ENCODE results near the gene CYP11A1.

The CYP11A1 gene

GRCh38 chr15:74337146-74337545 lies 30.3 kb downstream of the CYP11A1 start:
- DNase-seq, result no peak
- Mint-ChIP-seq H3K27me3 (ENCODE audit: low read depth, poor library complexity) (peaks cover 9% of the 10 kb centered on the region), H3K27ac (no peak overlapping the region), H3K4me1 (peaks cover 9% of the 10 kb centered on the region), H3K9me3 (peaks cover 7% of the 10 kb centered on the region), H3K4me3 (no peak overlapping the region), H3K36me3 (ENCODE audit: low read depth) (no peaks in the 10 kb centered on the region)
- no peak for TF ChIP-seq CTCF (IDR thresholded peaks at IDR 0.05)

- Mint-ChIP-seq H3K4me3 (no peak overlapping the region), H3K4me1 (peaks cover 11% of the 10 kb centered on the region), H3K27me3 (ENCODE audit: low read depth, poor library complexity) (peaks cover 12% of the 10 kb centered on the region), H3K36me3 (ENCODE audit: low read depth) (no peaks in the 10 kb centered on the region), H3K27ac (no peak overlapping the region), H3K9me3 (peaks cover 7% of the 10 kb centered on the region)
- DNase-seq, result no peak
- no peak for TF ChIP-seq CTCF (IDR thresholded peaks at IDR 0.05)
Measured at GRCh38 chr15:74336061-74337005, 31.1 kb downstream of the CYP11A1 start.

GRCh38 chr15:74335396-74335795 lies 32.0 kb downstream of the CYP11A1 start:
- H3K4me1 Mint-ChIP-seq, result peaks cover 11% of the 10 kb centered on the region
- H3K27ac Mint-ChIP-seq, result no peak overlapping the region
- peaks cover 12% of the 10 kb centered on the region for H3K27me3 Mint-ChIP-seq (ENCODE audit: low read depth, poor library complexity)
- no peaks in the 10 kb centered on the region for H3K36me3 Mint-ChIP-seq (ENCODE audit: low read depth)
- peaks cover 7% of the 10 kb centered on the region for H3K9me3 Mint-ChIP-seq
- H3K4me3 Mint-ChIP-seq, result no peak overlapping the region
- no peak for TF ChIP-seq CTCF (IDR thresholded peaks at IDR 0.05)
- DNase-seq, result no peak

- no peak overlapping the region for H3K27ac Mint-ChIP-seq
- DNase-seq, result no peak
- H3K4me1 Mint-ChIP-seq, result peaks cover 13% of the 10 kb centered on the region
- no peak for TF ChIP-seq CTCF (IDR thresholded peaks at IDR 0.05)
- H3K27me3 Mint-ChIP-seq (ENCODE audit: low read depth, poor library complexity), result peaks cover 9% of the 10 kb centered on the region
- peaks cover 7% of the 10 kb centered on the region for H3K9me3 Mint-ChIP-seq
- H3K4me3 Mint-ChIP-seq, result no peak overlapping the region
- H3K36me3 Mint-ChIP-seq (ENCODE audit: low read depth), result no peaks in the 10 kb centered on the region
Measured at GRCh38 chr15:74334127-74334526, 33.3 kb downstream of the CYP11A1 start.

GRCh38 chr15:74333662-74334061 lies 33.8 kb downstream of the CYP11A1 start:
- no peak overlapping the region for H3K27ac Mint-ChIP-seq
- H3K36me3 Mint-ChIP-seq (ENCODE audit: low read depth), result no peaks in the 10 kb centered on the region
- H3K4me3 Mint-ChIP-seq, result no peak overlapping the region
- H3K27me3 Mint-ChIP-seq (ENCODE audit: low read depth, poor library complexity), result peaks cover 9% of the 10 kb centered on the region
- no peak for TF ChIP-seq CTCF (IDR thresholded peaks at IDR 0.05)
- H3K9me3 Mint-ChIP-seq, result peaks cover 7% of the 10 kb centered on the region
- no peak for DNase-seq
- H3K4me1 Mint-ChIP-seq, result peaks cover 17% of the 10 kb centered on the region

GRCh38 chr15:74333093-74333492 lies 34.4 kb downstream of the CYP11A1 start:
- peaks cover 7% of the 10 kb centered on the region for H3K9me3 Mint-ChIP-seq
- H3K27me3 Mint-ChIP-seq (ENCODE audit: low read depth, poor library complexity), result peaks cover 9% of the 10 kb centered on the region
- H3K36me3 Mint-ChIP-seq (ENCODE audit: low read depth), result no peaks in the 10 kb centered on the region
- H3K4me1 Mint-ChIP-seq, result peaks cover 23% of the 10 kb centered on the region
- H3K27ac Mint-ChIP-seq, result no peak overlapping the region
- no peak for TF ChIP-seq CTCF (IDR thresholded peaks at IDR 0.05)
- DNase-seq, result no peak
- no peak overlapping the region for H3K4me3 Mint-ChIP-seq
